GM18861 (cell line): ENCODE results near the gene SRSF3.

Source experiments
- ATAC-seq: cut with Tn5 transposase; IDR thresholded peaks from one replicate; pipeline ENCODE4 v1.9.1; 2021; ENCODE audit not compliant: unreplicated experiment

SRSF3 gene

GRCh38 chr6:36622901-36623546 lies 28.9 kb downstream of the SRSF3 start:
- ATAC-seq: no peak

GRCh38 chr6:36623547-36624459 lies 29.6 kb downstream of the SRSF3 start:
- ATAC-seq: no peak

- no peak for ATAC-seq
Measured at GRCh38 chr6:36624461-36625157, 30.4 kb downstream of the SRSF3 start.

GRCh38 chr6:36625158-36625919 lies 31.2 kb downstream of the SRSF3 start:
- ATAC-seq: no peak

- ATAC-seq: no peak
Measured at GRCh38 chr6:36626636-36627035, 32.5 kb downstream of the SRSF3 start.

GRCh38 chr6:36627141-36627540 lies 33.0 kb downstream of the SRSF3 start:
- ATAC-seq: no peak

GRCh38 chr6:36627801-36628246 lies 33.7 kb downstream of the SRSF3 start:
- ATAC-seq: no peak

GRCh38 chr6:36629784-36630183 lies 35.6 kb downstream of the SRSF3 start:
- ATAC-seq: no peak

- no peak for ATAC-seq
Measured at GRCh38 chr6:36631326-36632011, 37.3 kb downstream of the SRSF3 start.

- ATAC-seq: no peak
Measured at GRCh38 chr6:36633370-36633769, 39.2 kb downstream of the SRSF3 start.

- ATAC-seq: no peak
Measured at GRCh38 chr6:36633915-36634314, 39.8 kb downstream of the SRSF3 start.

GRCh38 chr6:36634317-36635108 lies 40.4 kb downstream of the SRSF3 start:
- no peak for ATAC-seq

- no peak for ATAC-seq
Measured at GRCh38 chr6:36636283-36636682, 42.1 kb downstream of the SRSF3 start.

- no peak for ATAC-seq
Measured at GRCh38 chr6:36636687-36637418, 42.7 kb downstream of the SRSF3 start.

GRCh38 chr6:36638579-36638978 lies 44.4 kb downstream of the SRSF3 start:
- no peak for ATAC-seq

- ATAC-seq: no peak
Measured at GRCh38 chr6:36639171-36639808, 45.1 kb downstream of the SRSF3 start.

GRCh38 chr6:36641543-36641942 lies 47.4 kb downstream of the SRSF3 start:
- no peak for ATAC-seq
